HCT116 (cell line): Measurements from ENCODE around the gene BMP7.

Experiments used
- CTCF ChIP-seq, 3 experiments: fragments of 200-600 bp in 1 of 3; sonication (generic) in 1 of 3; IDR thresholded peaks in 2 of 3; conservative IDR thresholded peaks in 1 of 3; 2 replicates each; pipeline ENCODE4 v1.5.1; 2012 to 2017; ENCODE audit warnings: low read depth in 2 of 3, low read length in 2 of 3, antibody characterized with exemption in 1 of 3, borderline replicate concordance in 1 of 3, control low read depth in 1 of 3, mild to moderate bottlenecking in 1 of 3, mixed read lengths in 1 of 3, mixed run types in 1 of 3, moderate library complexity in 1 of 3; ENCODE audit not compliant: insufficient read depth in 1 of 3
- EGR1 ChIP-seq: IDR thresholded peaks from 2 replicates; pipeline ENCODE4 v1.6.1; 2012; ENCODE audit warnings: low read depth
- EZH2 ChIP-seq: fragments of 200-600 bp; sonication (generic); IDR thresholded peaks from 2 replicates; pipeline ENCODE4 v1.6.1; 2017; ENCODE audit warnings: antibody characterized with exemption, mixed run types
- EZH2phosphoT487 ChIP-seq: fragments of 200-600 bp; IDR thresholded peaks from 2 replicates; pipeline ENCODE4 v1.6.1; 2018; ENCODE audit warnings: antibody characterized with exemption, borderline replicate concordance
- POLR2A ChIP-seq: IDR thresholded peaks from 2 replicates; pipeline ENCODE4 v1.7.0; 2011; ENCODE audit warnings: borderline replicate concordance; ENCODE audit not compliant: insufficient read depth, insufficient read length; ENCODE audit errors: extremely low read depth
- POLR2AphosphoS5 ChIP-seq: IDR thresholded peaks from 2 replicates; pipeline ENCODE4 v1.6.1; 2011; ENCODE audit warnings: mild to moderate bottlenecking, low read depth, low read length, moderate library complexity
- RAD21 ChIP-seq: IDR thresholded peaks from 2 replicates; pipeline ENCODE4 v1.6.1; 2012; ENCODE audit warnings: low read depth, mild to moderate bottlenecking
- SP1 ChIP-seq: IDR thresholded peaks from 2 replicates; pipeline ENCODE4 v1.6.1; 2012; ENCODE audit warnings: low read depth
- TF ChIP-seq, protein P1 (sequence below): IDR thresholded peaks from 2 replicates; pipeline ENCODE4 v1.6.1; 2012
- TF ChIP-seq, protein P2 (sequence below): IDR thresholded peaks from 2 replicates; pipeline ENCODE4 v1.6.1; 2012
- TF ChIP-seq, protein P3 (sequence below): IDR thresholded peaks from 2 replicates; pipeline ENCODE4 v1.6.1; 2012; ENCODE audit warnings: low read depth
- TF ChIP-seq, protein P4 (sequence below): IDR thresholded peaks from 2 replicates; pipeline ENCODE4 v1.6.1; 2011; ENCODE audit warnings: mild to moderate bottlenecking, low read length, moderate library complexity; ENCODE audit not compliant: insufficient replicate concordance; ENCODE audit errors: extremely low read depth

DNA sequence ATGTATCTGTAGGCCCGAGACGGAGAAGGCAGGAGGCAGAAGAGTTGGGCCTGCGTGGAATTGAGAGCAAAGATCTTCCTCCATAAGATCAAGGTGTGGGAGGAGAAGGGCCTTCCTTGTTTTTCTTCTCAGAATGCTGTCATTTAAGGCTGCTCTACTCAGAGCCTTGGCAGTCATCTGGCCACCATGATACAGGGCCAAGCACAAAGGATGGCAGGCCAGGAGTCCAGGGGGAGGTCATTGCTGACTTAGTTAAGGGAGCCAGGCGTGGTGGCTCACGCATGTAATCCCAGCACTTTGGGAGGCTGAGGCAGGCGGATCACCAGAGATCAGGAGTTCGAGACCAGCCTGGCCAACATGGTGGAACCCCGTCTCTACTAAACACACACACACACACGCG lies 137.1 kb downstream of the BMP7 start:
- TF ChIP-seq RAD21 (no peak), CTCF (IDR thresholded peaks at IDR 0.05 in 2 of 3, conservative IDR thresholded peaks at IDR 0.05 in 1 of 3; ENCODE audit: borderline replicate concordance in 1 of 3, insufficient read depth in 1 of 3, low read depth in 2 of 3, low read length in 2 of 3) (no peak), EZH2 (no peak), SP1 (no peak), EZH2phosphoT487 (no peak), POLR2A (no peak), POLR2AphosphoS5 (no peak), EGR1 (no peak)
- TF ChIP-seq, protein P1, sequence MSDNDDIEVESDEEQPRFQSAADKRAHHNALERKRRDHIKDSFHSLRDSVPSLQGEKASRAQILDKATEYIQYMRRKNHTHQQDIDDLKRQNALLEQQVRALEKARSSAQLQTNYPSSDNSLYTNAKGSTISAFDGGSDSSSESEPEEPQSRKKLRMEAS, result no peak
- TF ChIP-seq, protein P2, sequence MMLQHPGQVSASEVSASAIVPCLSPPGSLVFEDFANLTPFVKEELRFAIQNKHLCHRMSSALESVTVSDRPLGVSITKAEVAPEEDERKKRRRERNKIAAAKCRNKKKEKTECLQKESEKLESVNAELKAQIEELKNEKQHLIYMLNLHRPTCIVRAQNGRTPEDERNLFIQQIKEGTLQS, result no peak
- TF ChIP-seq, protein P3, sequence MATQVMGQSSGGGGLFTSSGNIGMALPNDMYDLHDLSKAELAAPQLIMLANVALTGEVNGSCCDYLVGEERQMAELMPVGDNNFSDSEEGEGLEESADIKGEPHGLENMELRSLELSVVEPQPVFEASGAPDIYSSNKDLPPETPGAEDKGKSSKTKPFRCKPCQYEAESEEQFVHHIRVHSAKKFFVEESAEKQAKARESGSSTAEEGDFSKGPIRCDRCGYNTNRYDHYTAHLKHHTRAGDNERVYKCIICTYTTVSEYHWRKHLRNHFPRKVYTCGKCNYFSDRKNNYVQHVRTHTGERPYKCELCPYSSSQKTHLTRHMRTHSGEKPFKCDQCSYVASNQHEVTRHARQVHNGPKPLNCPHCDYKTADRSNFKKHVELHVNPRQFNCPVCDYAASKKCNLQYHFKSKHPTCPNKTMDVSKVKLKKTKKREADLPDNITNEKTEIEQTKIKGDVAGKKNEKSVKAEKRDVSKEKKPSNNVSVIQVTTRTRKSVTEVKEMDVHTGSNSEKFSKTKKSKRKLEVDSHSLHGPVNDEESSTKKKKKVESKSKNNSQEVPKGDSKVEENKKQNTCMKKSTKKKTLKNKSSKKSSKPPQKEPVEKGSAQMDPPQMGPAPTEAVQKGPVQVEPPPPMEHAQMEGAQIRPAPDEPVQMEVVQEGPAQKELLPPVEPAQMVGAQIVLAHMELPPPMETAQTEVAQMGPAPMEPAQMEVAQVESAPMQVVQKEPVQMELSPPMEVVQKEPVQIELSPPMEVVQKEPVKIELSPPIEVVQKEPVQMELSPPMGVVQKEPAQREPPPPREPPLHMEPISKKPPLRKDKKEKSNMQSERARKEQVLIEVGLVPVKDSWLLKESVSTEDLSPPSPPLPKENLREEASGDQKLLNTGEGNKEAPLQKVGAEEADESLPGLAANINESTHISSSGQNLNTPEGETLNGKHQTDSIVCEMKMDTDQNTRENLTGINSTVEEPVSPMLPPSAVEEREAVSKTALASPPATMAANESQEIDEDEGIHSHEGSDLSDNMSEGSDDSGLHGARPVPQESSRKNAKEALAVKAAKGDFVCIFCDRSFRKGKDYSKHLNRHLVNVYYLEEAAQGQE, result no peak
- TF ChIP-seq, protein P4, sequence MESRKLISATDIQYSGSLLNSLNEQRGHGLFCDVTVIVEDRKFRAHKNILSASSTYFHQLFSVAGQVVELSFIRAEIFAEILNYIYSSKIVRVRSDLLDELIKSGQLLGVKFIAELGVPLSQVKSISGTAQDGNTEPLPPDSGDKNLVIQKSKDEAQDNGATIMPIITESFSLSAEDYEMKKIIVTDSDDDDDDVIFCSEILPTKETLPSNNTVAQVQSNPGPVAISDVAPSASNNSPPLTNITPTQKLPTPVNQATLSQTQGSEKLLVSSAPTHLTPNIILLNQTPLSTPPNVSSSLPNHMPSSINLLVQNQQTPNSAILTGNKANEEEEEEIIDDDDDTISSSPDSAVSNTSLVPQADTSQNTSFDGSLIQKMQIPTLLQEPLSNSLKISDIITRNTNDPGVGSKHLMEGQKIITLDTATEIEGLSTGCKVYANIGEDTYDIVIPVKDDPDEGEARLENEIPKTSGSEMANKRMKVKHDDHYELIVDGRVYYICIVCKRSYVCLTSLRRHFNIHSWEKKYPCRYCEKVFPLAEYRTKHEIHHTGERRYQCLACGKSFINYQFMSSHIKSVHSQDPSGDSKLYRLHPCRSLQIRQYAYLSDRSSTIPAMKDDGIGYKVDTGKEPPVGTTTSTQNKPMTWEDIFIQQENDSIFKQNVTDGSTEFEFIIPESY, result no peak
